IgD-negative memory B cell (primary cell): ENCODE measurements around the gene NOXRED1. TPM values are rescaled to one million over a fixed set of nuclear protein-coding genes. Genes with fewer than 3 reads are reported as not detected.
A peak's percentile ranks its signal among the peaks of the same experiment; 100 is the strongest.

Source experiments
- H3K27ac Mint-ChIP-seq, 3 donors: one replicate each; pipeline ENCODE4 v1.8.0; 2020 to 2022; ENCODE audit warnings: mild to moderate bottlenecking in 3 of 3, mixed read lengths in 3 of 3, moderate library complexity in 1 of 3
- H3K27me3 Mint-ChIP-seq: one replicate; pipeline ENCODE4 v1.8.0; 2021; ENCODE audit warnings: mixed read lengths
- H3K36me3 Mint-ChIP-seq: one replicate; pipeline ENCODE4 v1.8.0; 2020; ENCODE audit warnings: mild to moderate bottlenecking, mixed read lengths
- H3K4me1 Mint-ChIP-seq, 3 donors: one replicate each; pipeline ENCODE4 v1.8.0; 2020 to 2022; ENCODE audit warnings: mixed read lengths in 3 of 3, mild to moderate bottlenecking in 1 of 3
- H3K4me3 Mint-ChIP-seq, 4 donors: one replicate each; pipeline ENCODE4 v1.8.0; 2020 to 2022; ENCODE audit warnings: mild to moderate bottlenecking in 4 of 4, mixed read lengths in 4 of 4, moderate library complexity in 3 of 4
- H3K9me3 Mint-ChIP-seq, 3 donors: one replicate each; pipeline ENCODE4 v1.8.0; 2020 to 2021; ENCODE audit warnings: mixed read lengths in 3 of 3, mild to moderate bottlenecking in 1 of 3
- polyA plus RNA-seq: library from polyadenylated mRNA; unstranded; fragments of 300-500 nt; fragmentation: Illumina TruSeq; gene quantifications from one replicate; pipeline ENCODE4 v1.2.3, GENCODE V29; 2021

The NOXRED1 gene
- polyA plus RNA-seq, 1 donor from 2014 or later, result 0.34 TPM

DNA sequence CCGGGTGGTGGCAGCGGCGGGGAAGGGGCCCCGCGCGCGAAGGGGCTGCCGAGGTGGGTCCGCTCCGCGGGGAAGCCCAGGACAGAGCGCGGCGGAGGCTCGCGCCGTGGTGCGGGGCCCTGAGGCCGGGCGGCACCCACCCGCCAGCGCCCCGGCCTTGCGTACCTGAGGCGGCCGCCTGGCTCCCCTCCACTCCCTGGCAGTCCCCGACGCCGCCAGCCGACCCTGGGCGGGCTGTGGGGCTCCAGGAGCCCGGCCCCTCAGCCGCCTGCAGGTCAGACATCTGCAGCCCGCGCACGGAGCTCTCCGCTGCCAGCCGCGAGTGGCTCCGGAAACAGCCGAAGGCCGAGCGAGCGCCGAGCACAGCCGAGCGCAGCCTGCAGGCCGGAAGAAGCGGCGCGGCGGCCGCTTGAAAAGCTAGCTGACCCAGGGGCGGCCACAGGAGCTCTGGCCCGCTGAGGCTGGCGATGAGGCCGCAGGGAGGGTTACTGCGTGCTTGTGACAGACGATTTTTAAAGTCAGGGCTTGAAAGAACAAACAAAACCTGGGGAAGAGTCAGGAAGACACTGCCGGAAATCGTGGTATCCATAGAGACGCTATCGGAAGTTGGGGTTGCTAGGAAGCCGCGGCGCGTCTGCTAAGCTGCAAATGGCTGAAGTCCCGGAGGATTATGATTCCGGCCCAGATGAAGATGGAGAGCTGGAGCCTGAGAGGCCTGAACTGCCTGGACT lies 46.4 kb downstream of the NOXRED1 start, which contains the start of the genes SAMD15 and TMED8:
SAMD15 (plus strand) TSS at position 609 of the 731 bp plus-strand sequence; CDS start at position 649, 40 bp downstream.
TMED8 (minus strand) TSS at position 324 of the 731 bp plus-strand sequence; CDS start at position 283, 41 bp downstream.
- Mint-ChIP-seq H3K36me3 (peaks cover 3% of the 10 kb centered on the region), H3K27ac (peak within 1 kb of the TSS; percentile 89 to 95 (median 94)), H3K4me1 (peaks cover 30 to 37% (median 36%) of the 10 kb centered on the region in 3 donors), H3K27me3 (peaks cover 1% of the 10 kb centered on the region), H3K4me3 (peak within 1 kb of the TSS in 2 of 4 donors; percentile 91 to 99), H3K9me3 (peaks cover 0 to 3% (median 0%) of the 10 kb centered on the region in 3 donors)

- Mint-ChIP-seq H3K36me3 (peaks cover 3% of the 10 kb centered on the region), H3K27me3 (peaks cover 1% of the 10 kb centered on the region), H3K4me1 (peaks cover 32 to 42% (median 37%) of the 10 kb centered on the region in 3 donors), H3K9me3 (peaks cover 0 to 3% (median 0%) of the 10 kb centered on the region in 3 donors), H3K4me3 (peak overlapping the region in 2 of 4 donors; percentile 91 to 99), H3K27ac (peak overlapping the region; percentile 89 to 95 (median 94))
These were observed 47.2 kb downstream of the NOXRED1 start for GRCh38 chr14:77375973-77376770.

- Mint-ChIP-seq H3K4me1 (peaks cover 36 to 46% (median 37%) of the 10 kb centered on the region in 3 donors), H3K36me3 (peaks cover 3% of the 10 kb centered on the region), H3K27me3 (peaks cover 1% of the 10 kb centered on the region), H3K4me3 (peak overlapping the region in 2 of 4 donors; percentile 91 to 99), H3K27ac (peak overlapping the region; percentile 79 to 94 (median 89)), H3K9me3 (peaks cover 0 to 3% (median 0%) of the 10 kb centered on the region in 3 donors)
These were observed 48.0 kb downstream of the NOXRED1 start for GRCh38 chr14:77375164-77375950.

- peaks cover 1% of the 10 kb centered on the region for H3K27me3 Mint-ChIP-seq
- peaks cover 48 to 62% (median 56%) of the 10 kb centered on the region in 3 donors for H3K4me1 Mint-ChIP-seq
- H3K4me3 Mint-ChIP-seq, result peak overlapping the region in 3 of 4 donors; percentile 79 to 93 (median 90)
- peaks cover 5% of the 10 kb centered on the region for H3K36me3 Mint-ChIP-seq
- H3K27ac Mint-ChIP-seq, result peak overlapping the region; percentile 89 to 97 (median 95)
- H3K9me3 Mint-ChIP-seq, result peaks cover 0 to 3% (median 0%) of the 10 kb centered on the region in 3 donors
These were observed 51.0 kb downstream of the NOXRED1 start for GRCh38 chr14:77372304-77372841.

DNA sequence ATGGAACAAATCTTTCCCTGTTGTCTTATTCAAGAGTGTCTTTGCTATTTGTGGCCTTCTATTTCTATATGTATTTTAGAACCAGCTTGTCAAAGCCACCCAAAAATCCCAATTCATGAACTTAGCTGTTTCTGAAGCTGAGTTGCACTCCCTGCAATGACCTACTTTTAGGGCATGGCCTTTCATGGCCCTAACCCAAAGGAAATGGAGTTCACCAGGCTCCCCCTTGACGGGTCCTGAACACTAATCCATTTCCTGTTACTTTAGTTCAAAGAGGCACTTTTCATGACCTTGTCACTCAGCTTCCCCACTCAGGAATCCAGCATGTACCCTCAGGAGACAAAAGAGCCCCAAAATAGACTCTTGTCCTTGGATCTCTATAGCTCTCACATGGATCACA lies 54.0 kb downstream of the NOXRED1 start:
- peak overlapping the region in 1 of 3 donors; percentile 83 for H3K27ac Mint-ChIP-seq
- peaks cover 0 to 3% (median 0%) of the 10 kb centered on the region in 3 donors for H3K9me3 Mint-ChIP-seq
- peaks cover 5% of the 10 kb centered on the region for H3K36me3 Mint-ChIP-seq
- peak overlapping the region in 2 of 4 donors; percentile 9 to 72 for H3K4me3 Mint-ChIP-seq
- H3K4me1 Mint-ChIP-seq, result peaks cover 63 to 71% (median 68%) of the 10 kb centered on the region in 3 donors
- peaks cover 1% of the 10 kb centered on the region for H3K27me3 Mint-ChIP-seq

DNA sequence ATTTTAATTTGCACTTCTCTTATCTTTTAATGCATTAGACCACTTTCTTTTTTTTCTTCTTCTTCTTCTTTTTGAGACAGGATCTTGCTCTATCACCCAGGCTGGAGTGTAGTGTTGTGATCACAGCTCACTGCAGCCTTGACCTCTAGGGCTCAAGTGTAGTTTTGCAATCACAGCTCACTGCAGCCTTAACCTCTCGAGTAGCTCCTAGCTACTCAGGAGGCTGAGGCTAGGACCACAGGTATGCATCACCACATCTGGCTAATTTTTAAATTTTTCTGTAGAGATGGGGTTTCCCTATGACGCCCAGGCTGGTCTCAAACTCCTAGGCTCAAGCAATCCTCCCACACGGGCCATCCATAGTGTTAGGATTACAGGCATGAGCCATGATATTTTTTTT lies 59.2 kb downstream of the NOXRED1 start:
- Mint-ChIP-seq H3K4me3 (peak overlapping the region in 2 of 4 donors; percentile 10 to 53), H3K4me1 (peaks cover 67 to 72% (median 67%) of the 10 kb centered on the region in 3 donors), H3K27me3 (no peaks in the 10 kb centered on the region), H3K36me3 (peaks cover 8% of the 10 kb centered on the region), H3K27ac (peak overlapping the region in 1 of 3 donors; percentile 17), H3K9me3 (no peaks in the 10 kb centered on the region)

GRCh38 chr14:77359626-77360025 lies 63.7 kb downstream of the NOXRED1 start:
- Mint-ChIP-seq H3K27ac (no peak overlapping the region), H3K27me3 (no peaks in the 10 kb centered on the region), H3K4me3 (no peak overlapping the region), H3K36me3 (peaks cover 9% of the 10 kb centered on the region), H3K9me3 (no peaks in the 10 kb centered on the region), H3K4me1 (peaks cover 36 to 46% (median 41%) of the 10 kb centered on the region in 3 donors)

- peaks cover 7% of the 10 kb centered on the region for H3K36me3 Mint-ChIP-seq
- no peaks in the 10 kb centered on the region for H3K27me3 Mint-ChIP-seq
- no peaks in the 10 kb centered on the region for H3K9me3 Mint-ChIP-seq
- H3K27ac Mint-ChIP-seq, result no peak overlapping the region
- no peak overlapping the region for H3K4me3 Mint-ChIP-seq
- peaks cover 19 to 33% (median 30%) of the 10 kb centered on the region in 3 donors for H3K4me1 Mint-ChIP-seq
These were observed 66.4 kb downstream of the NOXRED1 start for GRCh38 chr14:77356899-77357298.

DNA sequence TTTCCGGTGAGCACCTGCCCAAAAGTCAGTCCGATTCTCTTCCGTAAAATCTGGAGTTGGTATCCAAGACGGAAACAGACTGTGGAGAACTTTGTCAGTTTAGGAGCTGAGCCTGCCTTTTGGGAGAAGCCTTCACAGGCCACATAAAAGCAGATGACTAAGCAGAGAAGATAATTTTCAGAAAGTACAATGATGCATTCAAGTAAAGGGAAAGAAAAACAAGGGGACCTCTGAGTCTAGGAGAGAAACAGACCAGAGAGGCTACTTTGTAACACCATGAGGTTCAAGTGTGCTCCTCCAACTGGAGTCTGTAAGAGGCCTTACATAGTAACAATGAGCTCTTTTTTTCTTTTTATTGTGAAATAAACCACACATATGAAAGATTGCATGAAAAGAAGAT lies 67.5 kb downstream of the NOXRED1 start:
- Mint-ChIP-seq H3K27me3 (no peaks in the 10 kb centered on the region), H3K9me3 (no peaks in the 10 kb centered on the region), H3K27ac (no peak overlapping the region), H3K36me3 (peaks cover 6% of the 10 kb centered on the region), H3K4me1 (peaks cover 11 to 23% (median 22%) of the 10 kb centered on the region in 3 donors), H3K4me3 (no peak overlapping the region)

GRCh38 chr14:77353469-77354141 lies 69.7 kb downstream of the NOXRED1 start:
- peaks cover 5 to 26% (median 17%) of the 10 kb centered on the region in 3 donors for H3K4me1 Mint-ChIP-seq
- no peak overlapping the region for H3K4me3 Mint-ChIP-seq
- H3K27me3 Mint-ChIP-seq, result no peaks in the 10 kb centered on the region
- H3K36me3 Mint-ChIP-seq, result peaks cover 3% of the 10 kb centered on the region
- H3K27ac Mint-ChIP-seq, result no peak overlapping the region
- H3K9me3 Mint-ChIP-seq, result no peaks in the 10 kb centered on the region

- no peaks in the 10 kb centered on the region for H3K9me3 Mint-ChIP-seq
- peaks cover 5% of the 10 kb centered on the region for H3K36me3 Mint-ChIP-seq
- H3K4me3 Mint-ChIP-seq, result peak overlapping the region in 1 of 4 donors; percentile 51
- H3K4me1 Mint-ChIP-seq, result peaks cover 7 to 21% (median 10%) of the 10 kb centered on the region in 3 donors
- H3K27ac Mint-ChIP-seq, result peak overlapping the region; percentile 11 to 92 (median 91)
- no peaks in the 10 kb centered on the region for H3K27me3 Mint-ChIP-seq
These were observed 75.6 kb downstream of the NOXRED1 start for GRCh38 chr14:77347751-77348150.

DNA sequence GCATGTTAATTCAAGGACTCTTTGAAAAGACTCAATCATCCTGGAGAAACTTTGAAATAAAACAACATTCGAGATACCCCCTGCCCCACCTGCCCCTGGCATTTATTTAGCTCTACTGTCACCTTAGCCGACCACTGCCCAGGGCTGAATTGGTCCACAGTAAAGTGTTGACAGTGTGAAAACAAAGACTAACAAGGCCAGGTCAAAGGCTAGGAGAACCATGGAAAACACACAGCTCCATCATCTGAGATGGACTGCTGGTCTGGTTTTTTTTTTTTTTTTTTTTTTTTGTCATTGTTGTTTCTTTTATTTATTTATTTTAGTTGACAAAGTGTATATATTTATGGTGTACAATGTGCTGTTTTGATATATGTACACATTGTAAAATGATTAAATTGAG lies 76.8 kb downstream of the NOXRED1 start:
- H3K4me1 Mint-ChIP-seq, result peaks cover 7 to 21% (median 10%) of the 10 kb centered on the region in 3 donors
- peaks cover 8% of the 10 kb centered on the region for H3K36me3 Mint-ChIP-seq
- H3K9me3 Mint-ChIP-seq, result no peaks in the 10 kb centered on the region
- H3K27ac Mint-ChIP-seq, result no peak overlapping the region
- no peaks in the 10 kb centered on the region for H3K27me3 Mint-ChIP-seq
- no peak overlapping the region for H3K4me3 Mint-ChIP-seq

DNA sequence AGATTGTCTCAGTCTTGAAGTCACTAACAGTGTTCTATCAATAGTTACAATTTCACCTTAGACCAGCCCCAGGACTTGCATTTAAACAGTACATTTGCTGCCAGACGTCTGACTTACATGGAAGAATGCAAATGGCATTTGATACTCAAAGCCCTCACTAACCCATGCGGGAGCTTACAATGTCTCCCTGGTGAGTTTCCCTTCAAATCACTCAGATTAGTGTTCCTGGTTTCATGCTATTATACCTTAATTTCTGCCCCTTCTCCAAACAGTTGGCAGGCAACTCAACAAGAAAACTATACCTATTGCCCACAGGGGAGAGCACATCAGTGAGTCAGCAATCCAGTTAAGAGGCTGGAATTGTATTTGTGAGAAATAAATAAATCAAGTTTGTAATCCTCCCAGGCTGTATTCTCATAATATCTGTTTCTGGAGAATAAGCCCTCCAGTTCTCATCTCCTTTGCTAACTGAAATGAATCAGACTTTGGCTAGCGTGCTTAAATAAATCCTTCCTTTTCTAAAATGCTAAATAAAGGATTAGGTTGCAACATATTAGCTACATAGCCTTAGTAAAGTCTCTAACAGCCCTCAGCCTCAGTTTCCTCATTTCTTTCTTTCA lies 78.8 kb downstream of the NOXRED1 start:
- Mint-ChIP-seq H3K27me3 (no peaks in the 10 kb centered on the region), H3K36me3 (peaks cover 9% of the 10 kb centered on the region), H3K9me3 (no peaks in the 10 kb centered on the region), H3K4me3 (no peak overlapping the region), H3K4me1 (peaks cover 7 to 13% (median 9%) of the 10 kb centered on the region in 3 donors), H3K27ac (no peak overlapping the region)
